NCI-H2227 treated with DMSO at 0.1 percent for 48 hours (cell line): ENCODE measurements around the gene TLNRD1.

Experiments used
- DNase-seq: peaks from one replicate; lab custom pipeline; 2025; lab: John Stamatoyannopoulos, UW

Gene TLNRD1

DNA sequence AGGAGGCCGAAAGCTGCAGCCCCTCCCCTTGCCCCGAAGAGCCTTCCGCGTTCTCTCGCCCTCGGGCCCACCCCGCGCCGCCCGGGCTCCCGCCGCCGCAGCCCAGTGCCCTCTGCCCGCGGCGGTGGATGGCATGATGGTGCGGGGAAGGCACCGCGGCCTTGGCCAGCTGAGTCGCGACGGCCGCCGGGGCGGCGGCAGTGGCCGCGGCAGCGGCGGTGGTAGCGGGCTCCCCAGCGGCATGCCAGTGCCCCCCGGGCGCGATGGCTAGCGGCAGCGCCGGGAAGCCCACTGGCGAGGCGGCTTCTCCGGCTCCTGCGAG is 1.2 kb downstream of the TLNRD1 start:
- no peak for DNase-seq

DNA sequence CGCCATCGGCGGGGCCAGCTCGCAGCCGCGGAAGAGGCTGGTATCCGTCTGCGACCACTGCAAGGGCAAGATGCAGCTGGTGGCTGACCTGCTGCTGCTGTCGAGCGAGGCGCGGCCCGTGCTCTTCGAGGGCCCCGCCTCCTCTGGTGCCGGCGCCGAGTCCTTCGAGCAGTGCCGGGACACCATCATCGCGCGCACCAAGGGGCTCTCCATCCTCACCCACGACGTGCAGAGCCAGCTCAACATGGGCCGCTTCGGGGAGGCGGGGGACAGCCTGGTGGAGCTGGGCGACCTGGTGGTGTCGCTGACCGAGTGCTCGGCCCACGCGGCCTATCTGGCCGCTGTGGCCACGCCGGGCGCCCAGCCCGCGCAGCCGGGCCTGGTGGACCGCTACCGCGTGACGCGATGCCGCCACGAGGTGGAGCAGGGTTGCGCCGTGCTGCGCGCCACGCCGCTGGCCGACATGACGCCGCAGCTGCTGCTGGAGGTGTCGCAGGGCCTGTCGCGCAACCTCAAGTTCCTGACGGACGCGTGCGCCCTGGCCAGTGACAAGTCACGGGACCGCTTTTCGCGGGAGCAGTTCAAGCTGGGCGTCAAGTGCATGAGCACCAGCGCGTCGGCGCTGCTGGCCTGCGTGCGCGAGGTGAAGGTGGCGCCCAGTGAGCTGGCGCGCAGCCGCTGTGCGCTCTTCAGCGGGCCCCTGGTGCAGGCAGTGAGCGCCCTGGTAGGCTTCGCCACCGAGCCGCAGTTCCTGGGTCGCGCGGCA is 1.8 kb downstream of the TLNRD1 start:
- DNase-seq: no peak

DNA sequence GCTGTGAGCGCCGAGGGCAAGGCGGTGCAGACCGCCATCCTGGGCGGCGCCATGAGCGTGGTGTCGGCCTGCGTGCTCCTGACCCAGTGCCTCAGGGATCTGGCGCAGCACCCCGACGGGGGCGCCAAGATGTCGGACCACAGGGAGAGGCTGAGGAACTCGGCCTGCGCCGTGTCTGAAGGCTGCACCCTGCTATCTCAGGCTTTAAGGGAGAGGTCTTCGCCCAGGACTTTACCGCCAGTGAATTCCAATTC is 2.3 kb downstream of the TLNRD1 start:
- DNase-seq: no peak

DNA sequence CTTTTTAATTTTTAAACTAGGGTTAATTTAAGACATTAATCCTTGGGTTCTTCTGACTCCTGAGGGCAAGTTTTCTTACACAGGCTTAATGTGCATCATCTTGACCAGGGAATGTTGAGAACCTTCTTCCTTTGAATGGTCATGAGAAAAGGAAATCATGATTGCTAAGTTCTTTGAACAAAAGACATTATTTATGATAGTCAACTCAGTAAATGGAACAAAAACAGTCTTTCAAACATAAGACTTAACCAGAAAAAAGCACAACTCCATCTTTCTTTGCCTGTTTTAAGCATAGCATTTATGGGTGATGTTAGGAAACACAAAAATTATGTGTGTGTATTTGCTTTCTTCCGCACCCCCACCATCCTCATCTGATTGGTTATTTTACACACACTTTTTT is 5.4 kb downstream of the TLNRD1 start:
- DNase-seq: no peak

DNA sequence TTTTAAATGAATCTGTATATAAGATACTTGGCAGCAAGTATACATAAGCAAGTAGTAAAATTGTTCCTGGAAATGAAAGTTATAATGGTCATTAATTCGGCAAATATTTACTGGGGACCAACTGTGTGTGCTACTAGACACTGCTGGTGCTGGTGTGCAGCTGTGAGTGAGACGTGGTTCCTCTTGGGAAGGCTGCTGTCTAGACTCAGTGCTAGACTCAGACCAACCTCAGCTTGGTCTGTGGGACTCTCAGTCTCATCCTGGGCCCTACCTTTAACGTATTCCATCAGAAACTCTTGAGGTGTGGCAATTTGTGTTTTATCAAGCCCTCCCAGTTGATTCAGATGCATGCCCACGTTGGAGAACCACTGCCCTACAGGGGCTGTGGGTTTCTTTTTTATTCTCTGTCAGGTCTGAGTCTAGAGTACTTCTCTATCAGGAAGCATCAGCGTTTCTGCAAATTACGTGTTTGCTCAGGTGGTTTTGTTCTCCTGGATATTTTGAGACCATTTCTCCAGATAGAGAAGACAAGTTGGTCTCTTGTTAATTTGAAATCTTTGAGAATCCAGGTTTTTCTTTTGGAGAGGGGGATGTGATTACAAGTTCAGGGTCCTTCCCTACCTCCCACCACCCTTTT is 6.8 kb downstream of the TLNRD1 start:
- DNase-seq: no peak

DNA sequence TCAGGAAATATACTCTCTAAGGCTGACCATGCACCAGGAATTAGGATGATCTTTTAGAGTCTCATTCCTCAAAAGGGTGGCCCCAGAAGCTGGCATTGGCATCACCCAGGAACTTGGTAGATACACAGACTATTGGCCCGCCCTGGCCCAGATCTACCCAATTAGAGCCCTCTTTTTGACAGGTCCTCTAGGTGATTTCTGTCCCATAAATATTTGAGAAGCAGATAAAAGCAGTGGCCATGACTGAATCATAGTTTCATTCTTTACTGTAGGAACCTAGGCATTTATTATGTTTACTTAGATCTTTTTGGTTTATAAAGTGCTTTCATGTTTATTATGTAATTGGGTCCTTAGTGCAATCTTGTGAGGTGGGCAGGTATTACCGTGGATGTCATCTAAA is 7.6 kb downstream of the TLNRD1 start:
- no peak for DNase-seq

DNA sequence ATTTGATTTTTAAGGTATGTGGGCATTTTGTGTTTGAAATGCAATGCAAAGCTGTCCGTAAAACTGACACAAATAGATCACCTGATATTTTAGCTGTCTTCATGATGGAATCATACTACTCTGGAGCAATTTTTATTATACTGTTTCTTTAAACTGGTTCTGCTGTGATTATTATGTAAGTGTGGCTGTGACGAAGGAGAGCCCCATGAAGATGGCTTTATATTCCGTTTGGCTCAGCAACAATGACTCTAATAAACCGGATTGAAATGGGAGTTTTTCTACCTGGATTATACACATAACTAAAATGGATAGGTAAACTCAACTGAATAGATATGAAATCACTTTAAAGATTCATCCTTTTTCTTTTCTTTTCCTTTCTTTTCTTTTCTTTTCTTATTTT is 9.4 kb downstream of the TLNRD1 start:
- no peak for DNase-seq

DNA sequence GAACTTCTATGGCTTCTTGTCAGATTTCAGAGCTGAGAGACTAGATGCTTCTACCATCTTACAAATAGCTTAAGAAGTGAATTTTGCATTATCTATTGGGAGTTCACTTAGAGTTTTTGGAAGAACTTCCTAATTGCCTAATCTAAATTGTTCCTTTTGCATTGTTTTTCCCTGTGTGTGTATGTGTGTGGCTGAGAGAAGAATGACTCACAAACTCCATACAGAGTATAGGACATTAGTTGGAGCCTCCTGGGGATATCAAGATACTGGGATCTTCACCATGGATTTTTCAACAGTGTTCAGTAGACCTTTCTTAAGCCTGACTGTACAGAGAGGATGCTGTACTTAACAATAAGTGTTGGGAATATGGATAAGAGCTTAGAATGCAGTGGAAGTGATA is 10.9 kb downstream of the TLNRD1 start:
- DNase-seq: no peak

DNA sequence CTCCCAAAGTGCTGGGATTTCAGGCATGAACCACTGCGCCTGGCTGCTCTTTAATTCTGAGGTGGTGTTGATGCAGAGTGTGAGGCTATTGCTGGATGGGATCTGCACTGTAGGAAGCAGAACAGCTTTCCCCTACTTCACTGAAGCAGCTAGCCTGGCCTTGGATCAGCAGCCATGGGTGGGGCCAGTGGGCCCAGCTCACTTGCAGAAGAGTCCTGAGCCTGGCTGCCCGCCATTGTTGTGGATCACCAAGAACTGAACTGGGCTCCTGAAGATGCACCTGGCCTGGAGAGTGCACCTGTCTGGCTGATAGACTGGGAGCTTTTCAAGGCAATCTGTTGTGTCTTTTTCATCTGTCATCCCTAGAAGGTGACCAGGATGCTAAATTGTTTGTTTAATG is 11.9 kb downstream of the TLNRD1 start:
- no peak for DNase-seq

DNA sequence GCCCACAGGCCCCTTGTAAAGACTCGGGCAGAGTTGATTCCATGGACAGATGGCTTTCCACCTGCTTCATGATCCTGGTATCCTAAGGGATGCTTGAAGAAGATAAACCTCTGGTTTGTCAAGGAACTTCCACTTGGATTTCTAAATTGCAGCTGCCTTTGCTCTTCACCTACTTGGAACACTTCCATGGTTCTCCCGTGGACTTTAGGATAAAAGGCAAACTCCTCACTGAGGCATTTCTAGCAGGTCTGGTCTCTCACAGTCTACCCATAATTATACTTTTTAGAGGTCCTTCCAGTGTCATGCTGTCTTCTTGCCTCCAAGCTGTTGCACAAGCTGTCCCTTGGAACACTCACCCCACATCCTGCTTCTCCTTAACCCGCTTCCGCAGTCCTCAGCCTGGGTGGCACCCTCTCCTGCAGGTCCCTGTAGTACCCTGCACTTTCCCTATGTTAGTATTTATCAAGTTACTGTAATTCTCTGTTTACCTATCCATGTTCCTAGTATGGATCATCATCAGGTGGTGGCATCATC is 12.7 kb downstream of the TLNRD1 start:
- DNase-seq: no peak

DNA sequence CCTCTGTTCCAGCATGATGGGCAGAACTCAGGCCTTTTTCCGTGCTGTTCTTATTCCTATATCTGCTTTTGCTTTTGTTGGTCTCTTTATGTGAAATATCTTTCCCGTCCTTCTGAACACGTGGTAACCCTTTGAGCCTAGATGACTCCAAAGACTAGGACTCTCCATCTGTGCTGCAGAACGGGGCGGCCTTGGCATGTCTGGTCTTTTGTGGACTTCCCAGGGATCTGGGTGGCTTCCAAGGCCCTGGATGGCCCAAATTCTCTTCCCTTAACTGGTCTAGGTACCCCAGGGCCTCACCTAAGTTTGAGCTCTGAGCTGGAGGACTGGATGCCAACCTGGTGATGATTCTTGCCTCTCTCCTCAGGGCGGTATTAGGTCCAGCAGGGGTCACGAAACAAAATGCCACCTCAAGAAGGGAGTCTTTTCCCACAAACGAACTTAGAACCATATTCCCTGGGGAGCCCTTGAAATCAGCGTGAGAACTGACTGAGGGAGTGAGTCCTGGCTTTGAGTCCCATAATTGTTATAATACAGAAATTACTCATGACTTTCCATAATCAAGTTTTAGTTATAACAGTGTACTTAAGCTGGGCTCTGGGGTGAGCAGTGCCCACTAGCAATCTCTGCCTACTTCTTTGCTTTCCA is 13.8 kb downstream of the TLNRD1 start:
- no peak for DNase-seq

DNA sequence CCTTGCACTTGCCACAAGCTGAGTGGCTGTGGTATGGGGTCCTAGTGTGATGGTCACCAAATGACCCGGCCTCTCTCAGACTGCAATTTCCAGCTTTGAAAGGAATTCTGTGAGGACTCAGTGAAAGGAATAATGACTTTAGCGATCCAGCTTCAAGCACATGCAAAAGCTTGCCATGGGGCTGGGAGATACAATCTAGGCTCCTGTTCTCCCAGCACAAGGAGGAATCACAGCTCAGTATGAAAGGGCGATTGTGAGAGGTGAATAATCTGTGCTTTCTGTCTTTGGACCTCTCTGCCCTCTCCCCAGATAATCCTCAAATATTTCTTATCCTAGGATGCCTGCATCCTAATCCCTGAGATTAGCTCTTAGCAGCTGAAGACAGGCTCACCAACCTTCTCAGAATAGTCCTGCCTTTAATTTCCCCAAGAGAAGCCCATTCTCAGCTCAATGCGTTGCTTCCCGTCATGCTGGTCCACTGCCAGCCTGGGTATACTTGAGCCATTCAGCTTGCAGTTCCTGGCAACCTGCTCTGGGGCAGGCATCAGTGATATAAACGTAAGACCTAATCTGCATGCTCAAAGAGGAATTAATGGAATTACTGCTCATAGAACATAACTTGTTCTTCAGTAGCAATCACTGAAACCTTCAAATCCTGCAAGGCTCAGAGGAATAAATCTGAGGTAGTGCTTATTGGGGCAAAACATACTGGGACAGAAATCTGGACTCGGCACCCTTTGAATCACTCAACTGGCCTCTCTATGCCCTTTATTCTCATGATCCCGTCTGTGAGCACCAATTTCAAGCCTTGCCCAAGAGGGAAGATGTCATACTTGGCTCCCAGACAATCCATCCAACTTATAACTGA is 15.1 kb downstream of the TLNRD1 start:
- no peak for DNase-seq

DNA sequence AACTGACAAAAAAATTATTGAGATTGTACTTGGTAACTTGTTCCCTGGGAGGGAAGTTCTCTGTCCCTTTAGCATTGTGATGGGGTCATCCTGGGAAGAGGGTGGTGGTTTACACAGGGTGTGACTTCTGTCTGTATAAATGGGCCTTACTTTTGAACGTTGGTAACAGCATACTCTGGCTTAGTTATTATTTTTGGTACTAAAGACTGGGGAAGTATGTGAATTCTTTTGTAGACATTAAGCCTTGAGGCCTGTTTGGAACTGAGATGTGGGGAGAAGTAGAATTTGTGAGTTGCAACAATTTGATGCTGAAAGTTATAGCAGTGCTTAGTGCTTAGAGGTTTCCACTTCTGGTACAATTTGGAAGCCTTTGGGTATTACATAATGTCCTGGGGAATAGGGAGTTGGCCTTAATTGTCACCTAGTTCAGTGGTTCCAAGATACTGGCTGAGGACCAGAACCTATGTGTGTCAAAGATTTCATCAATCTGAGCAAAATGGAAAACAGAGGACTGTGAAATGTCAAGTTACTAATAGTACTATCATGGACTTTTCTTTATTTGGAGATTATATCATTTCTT is 15.9 kb downstream of the TLNRD1 start:
- no peak for DNase-seq

DNA sequence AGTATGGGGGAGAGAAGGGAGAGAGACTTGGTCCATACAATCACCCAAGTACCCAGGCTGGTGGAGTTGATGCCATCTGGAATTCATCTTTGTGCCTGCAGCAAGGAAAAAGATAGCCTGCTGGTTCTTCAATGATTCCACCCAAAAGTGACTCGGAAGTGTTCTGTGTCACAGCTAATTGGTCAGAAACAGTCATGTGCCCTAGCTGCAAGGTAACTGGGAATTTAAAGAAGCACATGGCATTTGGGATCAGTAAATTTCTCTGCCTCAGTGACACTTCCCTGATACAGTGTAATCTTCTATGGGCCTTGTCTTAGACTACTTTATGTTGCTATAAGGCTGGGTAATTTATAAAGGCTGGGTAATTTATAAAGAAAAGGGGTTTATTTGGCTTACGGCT is 17.5 kb downstream of the TLNRD1 start:
- no peak for DNase-seq

DNA sequence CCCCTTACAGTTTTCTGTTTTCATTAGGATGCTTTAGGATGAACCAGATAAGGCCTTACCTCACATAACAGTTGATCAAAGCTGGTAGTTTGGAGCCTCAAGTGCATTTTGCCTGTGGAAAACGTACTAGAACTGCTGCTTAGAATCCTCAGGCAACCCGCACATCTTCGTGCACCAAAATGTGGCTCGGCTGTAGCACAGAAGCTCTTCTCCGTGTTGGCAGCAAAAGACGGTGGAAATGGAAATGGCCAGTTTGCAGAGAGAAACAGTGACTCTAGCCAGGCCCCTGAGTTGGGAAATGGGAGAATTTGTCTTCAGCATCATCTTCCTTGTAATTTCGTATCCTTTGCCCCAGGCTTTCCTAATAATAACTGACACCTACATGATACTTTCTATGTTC is 20.6 kb downstream of the TLNRD1 start:
- no peak for DNase-seq

DNA sequence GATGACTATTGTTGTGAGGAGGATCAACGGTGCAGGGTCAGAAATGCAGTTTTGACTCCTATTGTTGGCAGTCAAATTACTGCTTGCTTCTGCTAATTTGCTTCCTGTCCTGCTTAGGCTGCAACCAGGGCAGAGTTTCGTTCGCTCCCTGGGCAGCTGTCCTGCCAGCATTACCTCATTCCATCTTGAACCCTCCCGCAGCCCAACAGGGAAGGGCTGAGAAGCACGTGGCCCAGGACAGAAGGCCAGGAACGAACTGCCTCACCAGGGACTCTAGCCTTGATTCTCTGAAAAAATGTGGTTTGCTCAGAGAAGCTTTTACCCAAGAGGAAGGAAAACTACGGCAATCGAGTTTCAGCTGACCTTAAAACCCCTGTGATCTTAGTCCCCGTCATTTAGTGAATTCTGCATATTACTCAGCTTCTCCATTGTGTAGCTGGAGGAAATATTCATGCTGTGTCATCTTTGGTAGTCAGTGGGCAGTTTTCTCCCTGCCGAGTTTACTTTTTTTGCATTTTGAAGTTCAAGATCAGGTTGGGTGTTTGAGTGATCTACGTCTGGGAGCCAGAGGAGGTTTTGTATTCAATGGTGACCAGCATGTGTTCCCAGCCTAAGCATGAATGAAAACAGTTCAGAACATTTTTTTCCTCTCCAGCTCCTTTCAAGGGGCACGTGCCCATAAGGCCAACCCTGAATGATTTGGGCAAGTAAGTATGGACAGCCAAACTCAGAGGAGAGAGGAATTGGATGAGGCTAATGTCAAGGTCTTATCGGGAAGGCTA is 23.0 kb downstream of the TLNRD1 start:
- no peak for DNase-seq

DNA sequence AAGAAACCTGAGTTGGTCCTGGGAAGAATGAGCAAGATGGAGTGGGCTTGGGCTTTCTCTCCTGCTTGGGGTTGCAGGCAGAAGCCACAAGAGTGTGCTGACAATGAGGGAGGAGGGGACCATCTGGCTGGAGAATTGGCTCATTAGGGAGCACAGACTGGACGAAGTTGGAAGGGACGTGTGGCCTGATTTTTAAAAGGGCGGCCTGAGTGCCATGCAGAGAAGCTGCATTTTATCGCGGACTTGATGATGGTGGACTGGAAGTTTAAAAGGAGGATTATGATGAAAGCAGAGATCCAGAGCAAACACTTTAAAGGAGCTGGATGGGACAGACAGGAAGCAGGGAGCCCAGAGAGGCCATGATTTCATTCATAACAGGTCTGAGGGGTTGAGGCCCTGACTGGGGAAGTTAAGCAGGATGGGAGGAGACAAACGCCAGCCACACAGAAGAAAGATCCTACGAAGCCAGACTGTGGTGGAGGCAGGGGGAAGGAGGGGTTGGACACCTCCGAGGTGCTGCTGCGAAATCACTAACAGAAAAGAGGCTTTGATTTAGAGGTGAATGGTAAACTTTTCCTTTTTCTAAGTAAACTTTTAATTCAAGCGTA is 23.6 kb downstream of the TLNRD1 start:
- DNase-seq: no peak

DNA sequence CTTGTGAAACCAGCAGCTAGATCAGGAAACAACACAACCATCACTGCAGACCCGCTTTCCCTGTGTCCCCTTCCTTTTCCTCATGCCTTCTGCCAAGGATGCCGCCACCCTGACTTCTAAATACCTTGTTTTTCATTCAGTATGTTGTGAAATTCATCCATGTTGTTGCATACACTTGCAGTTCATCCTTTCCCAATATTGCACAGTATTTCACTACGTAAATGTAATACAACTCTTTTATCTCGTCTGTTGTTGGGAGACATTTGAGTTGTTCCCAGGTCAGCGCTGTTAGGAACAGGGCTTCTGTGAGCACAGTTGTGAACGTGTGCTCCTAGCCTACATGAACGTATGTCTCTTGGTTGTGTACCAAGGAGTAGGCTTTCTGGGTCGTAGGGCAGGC is 24.2 kb downstream of the TLNRD1 start:
- DNase-seq: no peak

DNA sequence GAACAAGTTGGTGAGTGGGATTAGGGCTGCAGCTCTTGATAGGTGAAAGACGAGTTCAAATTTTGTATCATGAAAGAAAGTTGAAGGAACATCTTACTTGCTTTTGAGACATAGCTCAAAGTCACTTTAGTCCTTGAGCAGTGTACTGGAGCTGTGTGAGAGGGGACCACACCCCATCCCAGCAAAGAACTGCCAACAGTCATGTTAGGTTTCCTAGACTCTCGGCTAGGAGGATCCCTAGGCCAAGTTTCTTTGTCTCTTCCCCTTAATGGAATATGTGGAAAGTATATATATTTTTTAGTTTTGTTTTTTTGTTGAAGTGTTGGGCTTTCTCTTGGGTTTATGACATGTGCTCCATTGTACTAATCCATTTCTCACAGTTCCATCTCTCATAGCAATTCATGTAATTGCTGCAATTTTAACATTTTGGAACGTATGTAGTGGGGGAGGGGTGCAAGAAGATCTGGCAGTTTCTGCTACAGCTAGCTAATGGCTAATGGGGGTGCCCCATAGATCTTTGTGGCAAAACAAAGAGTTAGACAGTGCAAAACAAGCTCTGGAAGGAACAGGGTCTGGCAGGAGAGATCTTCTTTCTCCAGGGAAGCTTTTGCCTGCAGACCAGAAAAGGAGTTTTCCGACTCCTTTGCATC is 25.1 kb downstream of the TLNRD1 start:
- peak; percentile 9 for DNase-seq

DNA sequence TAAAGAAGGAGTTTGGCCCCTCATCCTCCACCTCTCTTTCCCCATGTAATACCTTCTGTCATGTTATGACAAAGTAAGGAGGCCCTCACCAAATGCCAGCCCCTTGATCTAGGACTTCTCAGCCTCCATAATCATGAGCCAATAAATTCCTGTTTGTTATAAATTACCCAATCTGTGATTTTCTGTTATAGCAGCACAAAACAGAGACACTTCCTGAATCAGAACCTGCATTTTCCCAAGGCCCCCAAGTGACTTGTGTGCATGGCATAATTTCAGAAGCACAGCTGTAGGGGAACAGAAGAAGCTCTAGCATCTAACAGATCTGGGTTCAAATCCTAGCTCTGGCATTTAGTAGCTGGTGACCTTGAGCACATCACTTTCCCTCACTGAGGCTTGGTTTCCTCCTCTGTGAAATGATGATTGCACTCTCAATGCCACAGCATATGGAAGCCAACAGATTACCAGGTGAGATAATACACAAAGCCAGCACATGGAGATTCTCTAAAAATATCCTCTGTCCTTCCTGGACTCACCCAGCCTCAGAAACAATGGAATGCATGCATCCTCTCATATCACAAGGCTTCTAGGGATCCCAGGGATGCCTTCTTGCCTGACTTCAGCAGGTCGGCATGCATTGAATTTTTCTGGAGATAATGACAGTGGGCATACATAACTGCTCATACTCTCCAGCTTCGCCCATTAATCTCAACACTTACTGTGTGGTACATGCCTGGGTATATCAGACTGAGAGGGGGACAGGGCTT is 26.3 kb downstream of the TLNRD1 start:
- DNase-seq: no peak
